Posterior cingulate gyrus (tissue), 11 donors: ENCODE results near the gene CEP104.
A peak's percentile ranks its signal among the peaks of the same experiment; 100 is the strongest.

Source experiments
- DNase-seq, 10 donors: peaks; one replicate each; pipeline versions ENCODE4 v3.0.0 to v3.0.0-alpha.2; 2020 to 2021; ENCODE audit warnings: mixed read lengths in 3 of 10
- intact Hi-C: fragments of 100-400 bp; cut with DNase I; formaldehyde crosslinking; loops from one replicate; pipeline ENCODE4 v1.15.1; 2023

CEP104 gene

GRCh38 chr1:3874736-3875135, 17.7 kb upstream of the CEP104 start:
- intact Hi-C loops, result no loop called here
- peak in 2 of 10 donors; percentile 22 to 57 for DNase-seq

- peak in 1 of 10 donors; percentile 24 for DNase-seq
- intact Hi-C loops, result no loop called here
These were observed 15.5 kb upstream of the CEP104 start for GRCh38 chr1:3872546-3872945.

GRCh38 chr1:3871451-3871805, 14.4 kb upstream of the CEP104 start:
- DNase-seq, result peak in 2 of 10 donors; percentile 15 to 44
- intact Hi-C loops, result no loop called here

GRCh38 chr1:3869751-3870301, 12.8 kb upstream of the CEP104 start:
- intact Hi-C loops, result no loop called here
- peak in 1 of 10 donors; percentile 71 for DNase-seq

- intact Hi-C loops, result no loop called here
- DNase-seq, result peak in 1 of 10 donors; percentile 58
These were observed 11.5 kb upstream of the CEP104 start for GRCh38 chr1:3868464-3869006.

GRCh38 chr1:3865606-3866160, 8.7 kb upstream of the CEP104 start:
- peak in 2 of 10 donors; percentile 54 to 71 for DNase-seq
- intact Hi-C loops, result no loop called here

GRCh38 chr1:3864884-3865283, 7.9 kb upstream of the CEP104 start:
- DNase-seq, result no peak
- intact Hi-C loops, result no loop called here

GRCh38 chr1:3863231-3863935, 6.4 kb upstream of the CEP104 start:
- intact Hi-C loops, result no loop called here
- peak in 4 of 10 donors; percentile 29 to 89 (median 36) for DNase-seq

- peak; percentile 39 to 95 (median 64) for DNase-seq
- intact Hi-C loops, result no loop called here
These were observed 1.4 kb upstream of the CEP104 start for GRCh38 chr1:3858231-3858981.

- intact Hi-C loops, result loop anchor here (2.0 kb wide), 1 partner anchor 43 kb away; the partner anchor contains the start of gene C1orf174
- peak in 1 of 10 donors; percentile 9 for DNase-seq
These were observed 749 bp upstream of the CEP104 start for GRCh38 chr1:3857791-3858129.

- DNase-seq, result peak in 1 of 10 donors; percentile 68
- intact Hi-C loops, result no loop called here
These were observed 4.1 kb downstream of the CEP104 start for GRCh38 chr1:3852711-3853485.

- DNase-seq, result peak in 1 of 10 donors; percentile 77
These were observed 4.9 kb downstream of the CEP104 start for GRCh38 chr1:3852091-3852490.

GRCh38 chr1:3851292-3851691, 5.7 kb downstream of the CEP104 start:
- intact Hi-C loops, result no loop called here
- no peak for DNase-seq

More at GRCh38 chr1:3852091-3852490, 4.9 kb downstream of the CEP104 start:
- intact Hi-C loops, result no loop called here

- intact Hi-C loops, result no loop called here
- DNase-seq, result peak in 1 of 10 donors; percentile 59
These were observed 6.2 kb downstream of the CEP104 start for GRCh38 chr1:3850857-3851256.

GRCh38 chr1:3847081-3847480, 9.9 kb downstream of the CEP104 start:
- intact Hi-C loops, result no loop called here
- no peak for DNase-seq

- intact Hi-C loops, result no loop called here
- peak in 1 of 10 donors; percentile 27 for DNase-seq
These were observed 10.5 kb downstream of the CEP104 start for GRCh38 chr1:3846541-3846940.

- no peak for DNase-seq
- intact Hi-C loops, result no loop called here
These were observed 14.1 kb downstream of the CEP104 start for GRCh38 chr1:3842912-3843311.

- DNase-seq, result peak in 1 of 10 donors; percentile 61
- intact Hi-C loops, result no loop called here
These were observed 15.5 kb downstream of the CEP104 start for GRCh38 chr1:3841491-3841890.

- intact Hi-C loops, result no loop called here
- peak in 4 of 10 donors; percentile 22 to 89 (median 57) for DNase-seq
These were observed 18.2 kb downstream of the CEP104 start for GRCh38 chr1:3838788-3839187.

GRCh38 chr1:3837685-3838084, 19.3 kb downstream of the CEP104 start:
- intact Hi-C loops, result no loop called here
- DNase-seq, result peak in 1 of 10 donors; percentile 55
